ENCODE data around the gene C2CD2L. TPM values are rescaled to one million over a fixed set of nuclear protein-coding genes. Genes with fewer than 3 reads are reported as not detected.
A peak's percentile ranks its signal among the peaks of the same experiment; 100 is the strongest.
"Not testable (repeated sequence)": the region's sequence is repeated elsewhere in the genome, so short reads cannot be mapped to it uniquely, and the experiment has no call there.

C2CD2L gene
- total and polyA plus RNA-seq, 10 of the 15 experiments (the other 5 are each of a cell fraction or from before 2014, with no cell fraction given) = 0.21 to 9.6 (median 5.1) TPM

DNA sequence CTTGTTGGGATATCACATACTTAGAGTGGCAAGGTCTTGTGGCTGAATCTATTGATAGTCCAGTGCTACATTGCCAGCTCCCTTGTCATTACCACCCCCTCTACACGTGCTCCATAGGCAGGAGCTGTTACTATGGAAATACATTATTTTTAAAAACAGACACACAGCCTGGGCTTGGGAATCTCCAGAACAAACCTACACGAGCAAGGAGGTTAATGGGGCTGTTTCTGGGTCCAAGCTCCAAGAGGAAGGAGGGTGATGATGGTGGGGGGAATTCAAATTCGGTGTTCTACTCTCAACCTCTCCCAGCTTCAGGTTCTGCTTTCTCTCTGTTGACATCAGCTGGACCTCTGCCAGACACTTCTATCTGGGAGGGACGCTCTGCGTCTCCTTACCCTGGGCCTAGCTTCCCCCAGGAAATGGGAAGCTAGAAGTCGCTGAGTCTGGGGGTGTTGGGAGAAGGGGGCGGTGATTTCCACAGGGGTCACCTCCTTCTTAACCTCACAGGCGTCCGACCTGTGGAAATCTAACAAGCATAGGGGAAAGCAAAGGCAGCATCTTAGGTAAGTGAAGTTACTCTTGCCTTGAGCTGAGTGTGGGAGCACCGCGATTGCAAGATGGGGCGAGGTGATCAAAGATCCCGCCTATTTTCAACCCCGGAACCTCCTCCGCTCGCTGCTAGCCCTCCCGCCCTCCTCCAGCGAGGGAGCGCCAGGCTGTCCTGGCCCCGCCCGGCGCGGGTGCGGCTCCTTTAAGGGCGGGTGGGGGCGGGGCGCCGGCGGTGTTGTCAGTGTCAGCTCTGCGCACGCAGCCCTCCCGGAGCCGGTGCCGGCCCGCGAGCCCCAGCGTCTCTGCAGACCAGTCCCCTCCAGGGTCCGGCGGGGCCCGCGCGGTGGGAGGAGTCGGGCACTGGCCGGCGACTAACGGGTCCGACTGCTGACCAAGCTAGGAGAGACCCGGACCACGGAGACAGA, at the start of gene C2CD2L (continued):
- TF ChIP-seq, protein P1, sequence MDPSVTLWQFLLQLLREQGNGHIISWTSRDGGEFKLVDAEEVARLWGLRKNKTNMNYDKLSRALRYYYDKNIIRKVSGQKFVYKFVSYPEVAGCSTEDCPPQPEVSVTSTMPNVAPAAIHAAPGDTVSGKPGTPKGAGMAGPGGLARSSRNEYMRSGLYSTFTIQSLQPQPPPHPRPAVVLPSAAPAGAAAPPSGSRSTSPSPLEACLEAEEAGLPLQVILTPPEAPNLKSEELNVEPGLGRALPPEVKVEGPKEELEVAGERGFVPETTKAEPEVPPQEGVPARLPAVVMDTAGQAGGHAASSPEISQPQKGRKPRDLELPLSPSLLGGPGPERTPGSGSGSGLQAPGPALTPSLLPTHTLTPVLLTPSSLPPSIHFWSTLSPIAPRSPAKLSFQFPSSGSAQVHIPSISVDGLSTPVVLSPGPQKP (IDR thresholded peaks at IDR 0.05; ENCODE audit: low read depth, low read length) = peak; percentile 66
- peak; percentile 61 for TF ChIP-seq MXI1 (IDR thresholded peaks at IDR 0.05; ENCODE audit: low read depth, low read length)

DNA sequence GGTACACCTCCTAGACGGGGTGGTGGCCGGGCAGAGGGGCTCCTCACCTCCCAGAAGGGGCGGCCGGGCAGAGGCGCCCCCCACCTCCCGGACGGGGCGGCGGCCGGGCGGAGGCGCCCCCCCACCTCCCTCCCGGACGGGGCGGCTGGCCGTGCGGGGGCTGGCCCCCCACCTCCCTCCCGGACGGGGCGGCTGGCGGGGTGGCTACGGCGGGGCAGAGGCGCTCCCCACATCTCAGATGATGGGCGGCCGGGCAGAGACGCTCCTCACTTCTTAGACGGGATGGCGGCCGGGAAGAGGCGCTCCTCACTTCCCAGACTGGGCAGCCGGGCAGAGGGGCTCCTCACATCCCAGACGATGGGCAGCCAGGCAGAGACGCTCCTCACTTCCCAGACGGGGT, 48.0 kb upstream of the C2CD2L start:
- intact Hi-C loops (cut with micrococcal nuclease; ENCODE audit: unreplicated experiment); DNase-seq (ENCODE audit: low read depth, low spot score); RAD21 ChIA-PET (ENCODE audit: unreplicated experiment); H3K27ac ChIP-seq (ENCODE audit: control insufficient read depth, insufficient read depth); H3K9me3 ChIP-seq (replicated peaks; ENCODE audit: control insufficient read depth, insufficient read depth, low read length); H3K27me3 ChIP-seq (replicated peaks in 1 of 2; ENCODE audit: control insufficient read depth in 2 of 2, insufficient read depth in 2 of 2, low read length in 1 of 2); CTCF ChIA-PET; BruUV-seq (replicated peaks); SMC1A ChIA-PET (ENCODE audit: uncharacterized antibody, unreplicated experiment); ATAC-seq; FAIRE-seq; H3K4me2 ChIP-seq (ENCODE audit: control insufficient read depth, insufficient read depth); in situ Hi-C loops (cut with MboI); H2AFZ ChIP-seq (ENCODE audit: control insufficient read depth, low read depth, low read length); H4K20me1 ChIP-seq (ENCODE audit: control insufficient read depth, insufficient read depth); H3K36me3 ChIP-seq (ENCODE audit: control insufficient read depth in 2 of 2, insufficient read depth in 2 of 2, low read length in 1 of 2); H3K4me1 ChIP-seq (ENCODE audit: control insufficient read depth, insufficient read depth, low read length); H3K9ac ChIP-seq (ENCODE audit: control insufficient read depth, insufficient read depth, low read length); H3K4me3 ChIP-seq: not testable (repeated sequence)
- WGBS (ENCODE audit: insufficient coverage, insufficient replicate concordance, low lambda C conversion rate, missing lambda C conversion rate) = 100% methylated on average over 7 of the region's 35 CpGs
- POLR2A ChIA-PET = interaction anchor here (0.8 kb wide), 1 partner anchor 36 kb away, joined by 3 read pairs; no protein-coding TSS in a partner anchor
- peaks cover 34% of the 10 kb centered on the region for H3K79me2 ChIP-seq (ENCODE audit: control insufficient read depth, insufficient read depth, low read length)
